ENCODE results near the gene MEGF9. TPM values are rescaled to one million over a fixed set of nuclear protein-coding genes. Genes with fewer than 3 reads are reported as not detected.
"Not testable (repeated sequence)": the region's sequence is repeated elsewhere in the genome, so short reads cannot be mapped to it uniquely, and the experiment has no call there.

Gene MEGF9
- total RNA-seq, 1 donor from 2014 or later, result 2.6 TPM

- H3K4me1 Mint-ChIP-seq (ENCODE audit: unreplicated experiment), result no peaks in the 10 kb centered on the region
- no peak for DNase-seq (ENCODE audit: low spot score)
- no peak overlapping the region for H3K27ac Mint-ChIP-seq (ENCODE audit: unreplicated experiment)
- H3K36me3 Mint-ChIP-seq (ENCODE audit: low read depth, unreplicated experiment), result peaks cover 3% of the 10 kb centered on the region
- no peaks in the 10 kb centered on the region for H3K27me3 Mint-ChIP-seq (ENCODE audit: unreplicated experiment)
- no peaks in the 10 kb centered on the region for H3K9me3 Mint-ChIP-seq (ENCODE audit: unreplicated experiment)
- no peak overlapping the region for H3K4me3 Mint-ChIP-seq (ENCODE audit: unreplicated experiment)
- no peak for TF ChIP-seq CTCF (IDR thresholded peaks at IDR 0.05; ENCODE audit: unreplicated experiment)
Measured at GRCh38 chr9:120757026-120757913, 43.0 kb upstream of the MEGF9 start.

GRCh38 chr9:120756531-120756930 is 42.3 kb upstream of the MEGF9 start:
- Mint-ChIP-seq H3K27me3 (ENCODE audit: unreplicated experiment) (no peaks in the 10 kb centered on the region), H3K36me3 (ENCODE audit: low read depth, unreplicated experiment) (peaks cover 3% of the 10 kb centered on the region), H3K4me3 (ENCODE audit: unreplicated experiment) (no peak overlapping the region), H3K9me3 (ENCODE audit: unreplicated experiment) (no peaks in the 10 kb centered on the region), H3K27ac (ENCODE audit: unreplicated experiment) (no peak overlapping the region), H3K4me1 (ENCODE audit: unreplicated experiment) (no peaks in the 10 kb centered on the region)
- TF ChIP-seq CTCF (IDR thresholded peaks at IDR 0.05; ENCODE audit: unreplicated experiment), result no peak
- no peak for DNase-seq (ENCODE audit: low spot score)

GRCh38 chr9:120755810-120756434 is 41.7 kb upstream of the MEGF9 start:
- peak; percentile 96 for TF ChIP-seq CTCF (IDR thresholded peaks at IDR 0.05; ENCODE audit: unreplicated experiment)
- H3K4me1 Mint-ChIP-seq (ENCODE audit: unreplicated experiment), result no peaks in the 10 kb centered on the region
- peak; percentile 73 for DNase-seq (ENCODE audit: low spot score)
- H3K27ac Mint-ChIP-seq (ENCODE audit: unreplicated experiment), result no peak overlapping the region
- no peaks in the 10 kb centered on the region for H3K27me3 Mint-ChIP-seq (ENCODE audit: unreplicated experiment)
- no peak overlapping the region for H3K4me3 Mint-ChIP-seq (ENCODE audit: unreplicated experiment)
- peaks cover 3% of the 10 kb centered on the region for H3K36me3 Mint-ChIP-seq (ENCODE audit: low read depth, unreplicated experiment)
- no peaks in the 10 kb centered on the region for H3K9me3 Mint-ChIP-seq (ENCODE audit: unreplicated experiment)

- DNase-seq (ENCODE audit: low spot score), result no peak
- no peaks in the 10 kb centered on the region for H3K36me3 Mint-ChIP-seq (ENCODE audit: low read depth, unreplicated experiment)
- no peaks in the 10 kb centered on the region for H3K9me3 Mint-ChIP-seq (ENCODE audit: unreplicated experiment)
- H3K4me1 Mint-ChIP-seq (ENCODE audit: unreplicated experiment), result no peaks in the 10 kb centered on the region
- H3K27ac Mint-ChIP-seq (ENCODE audit: unreplicated experiment), result no peak overlapping the region
- H3K4me3 Mint-ChIP-seq (ENCODE audit: unreplicated experiment), result no peak overlapping the region
- no peak for TF ChIP-seq CTCF (IDR thresholded peaks at IDR 0.05; ENCODE audit: unreplicated experiment)
- no peaks in the 10 kb centered on the region for H3K27me3 Mint-ChIP-seq (ENCODE audit: unreplicated experiment)
Measured at GRCh38 chr9:120755044-120755443, 40.8 kb upstream of the MEGF9 start.

- Mint-ChIP-seq H3K9me3 (ENCODE audit: unreplicated experiment) (no peaks in the 10 kb centered on the region), H3K27ac (ENCODE audit: unreplicated experiment) (no peak overlapping the region), H3K4me1 (ENCODE audit: unreplicated experiment) (no peaks in the 10 kb centered on the region), H3K4me3 (ENCODE audit: unreplicated experiment) (no peak overlapping the region), H3K27me3 (ENCODE audit: unreplicated experiment) (peaks cover 2% of the 10 kb centered on the region), H3K36me3 (ENCODE audit: low read depth, unreplicated experiment) (no peaks in the 10 kb centered on the region)
- no peak for DNase-seq (ENCODE audit: low spot score)
- TF ChIP-seq CTCF (IDR thresholded peaks at IDR 0.05; ENCODE audit: unreplicated experiment), result no peak
Measured at GRCh38 chr9:120750421-120750820, 36.2 kb upstream of the MEGF9 start.

- DNase-seq (ENCODE audit: low spot score); H3K4me1 Mint-ChIP-seq (ENCODE audit: unreplicated experiment); H3K9me3 Mint-ChIP-seq (ENCODE audit: unreplicated experiment); H3K4me3 Mint-ChIP-seq (ENCODE audit: unreplicated experiment); H3K27me3 Mint-ChIP-seq (ENCODE audit: unreplicated experiment); H3K27ac Mint-ChIP-seq (ENCODE audit: unreplicated experiment); H3K36me3 Mint-ChIP-seq (ENCODE audit: low read depth, unreplicated experiment): not testable (repeated sequence)
Measured at GRCh38 chr9:120746366-120746765, 32.1 kb upstream of the MEGF9 start.
